ENCODE data around the gene TP53RK. TPM values are rescaled to one million over a fixed set of nuclear protein-coding genes. Genes with fewer than 3 reads are reported as not detected.

TP53RK gene
- total RNA-seq, 1 experiment from 2014 or later: 23.4 TPM

GRCh38 chr20:46635514-46636136 is 53.6 kb downstream of the TP53RK start:
- in situ Hi-C loops (cut with HindIII; ENCODE audit: low pct_unique_long_range_greater_than_20kb, low sequenced_read_pairs): no loop called here
- DNase-seq (ENCODE audit: low read depth): no peak

- in situ Hi-C loops (cut with HindIII; ENCODE audit: low pct_unique_long_range_greater_than_20kb, low sequenced_read_pairs): no loop called here
Observed at GRCh38 chr20:46634528-46634927, 54.7 kb downstream of the TP53RK start.

More at GRCh38 chr20:46634528-46634927, 54.7 kb downstream of the TP53RK start:
- no peak for DNase-seq (ENCODE audit: low read depth)

Other genes with a start within 250 kb of the TP53RK start
- gene ZNF334, start 175.9 kb downstream of the TP53RK start, total RNA-seq (2014; rRNA removed; shearing (Covaris generic); ENCODE audit: low replicate concordance): 0.24 TPM in 1 of 2 replicates, not detected in the other
- gene OCSTAMP, start 138.8 kb downstream of the TP53RK start, total RNA-seq (2014; rRNA removed; shearing (Covaris generic); ENCODE audit: low replicate concordance): not detected in 2 replicates
- gene SLC13A3, start 38.0 kb downstream of the TP53RK start, total RNA-seq (2014; rRNA removed; shearing (Covaris generic); ENCODE audit: low replicate concordance): 0.26 and 0.84 TPM in 2 replicates
- gene SLC2A10, start 20.2 kb upstream of the TP53RK start, total RNA-seq (2014; rRNA removed; shearing (Covaris generic); ENCODE audit: low replicate concordance): 7.9 TPM in 2 replicates
- gene EYA2, start 205.4 kb upstream of the TP53RK start, total RNA-seq (2014; rRNA removed; shearing (Covaris generic); ENCODE audit: low replicate concordance): not detected in 2 replicates